ENCODE measurements around the gene CSNK1E.

Gene CSNK1E

GRCh38 chr22:38244106-38244505, 73.1 kb downstream of the CSNK1E start:
- no peak for TF ChIP-seq PPARA (CRISPR knock-in tag; IDR thresholded peaks at IDR 0.05; ENCODE audit: borderline replicate concordance)
- TF ChIP-seq ZFP30 (CRISPR knock-in tag; IDR thresholded peaks at IDR 0.05) = no peak
- no peak for TF ChIP-seq CSDC2 (CRISPR knock-in tag; IDR thresholded peaks at IDR 0.05)
- no peak for TF ChIP-seq ESRRG (CRISPR knock-in tag; IDR thresholded peaks at IDR 0.05)
- TF ChIP-seq PATZ1 (CRISPR knock-in tag; IDR thresholded peaks at IDR 0.05; ENCODE audit: borderline replicate concordance) = no peak
- TF ChIP-seq POU6F1 (CRISPR knock-in tag; IDR thresholded peaks at IDR 0.05; ENCODE audit: borderline replicate concordance, low read depth) = no peak
- no peak for TF ChIP-seq RARB (CRISPR knock-in tag; IDR thresholded peaks at IDR 0.05)
- TF ChIP-seq TCF4 (CRISPR knock-in tag; IDR thresholded peaks at IDR 0.05; ENCODE audit: borderline replicate concordance) = no peak
- no peak for TF ChIP-seq ZNF565 (CRISPR knock-in tag; conservative IDR thresholded peaks at IDR 0.05; ENCODE audit: low read depth)
- no peak for ATAC-seq

DNA sequence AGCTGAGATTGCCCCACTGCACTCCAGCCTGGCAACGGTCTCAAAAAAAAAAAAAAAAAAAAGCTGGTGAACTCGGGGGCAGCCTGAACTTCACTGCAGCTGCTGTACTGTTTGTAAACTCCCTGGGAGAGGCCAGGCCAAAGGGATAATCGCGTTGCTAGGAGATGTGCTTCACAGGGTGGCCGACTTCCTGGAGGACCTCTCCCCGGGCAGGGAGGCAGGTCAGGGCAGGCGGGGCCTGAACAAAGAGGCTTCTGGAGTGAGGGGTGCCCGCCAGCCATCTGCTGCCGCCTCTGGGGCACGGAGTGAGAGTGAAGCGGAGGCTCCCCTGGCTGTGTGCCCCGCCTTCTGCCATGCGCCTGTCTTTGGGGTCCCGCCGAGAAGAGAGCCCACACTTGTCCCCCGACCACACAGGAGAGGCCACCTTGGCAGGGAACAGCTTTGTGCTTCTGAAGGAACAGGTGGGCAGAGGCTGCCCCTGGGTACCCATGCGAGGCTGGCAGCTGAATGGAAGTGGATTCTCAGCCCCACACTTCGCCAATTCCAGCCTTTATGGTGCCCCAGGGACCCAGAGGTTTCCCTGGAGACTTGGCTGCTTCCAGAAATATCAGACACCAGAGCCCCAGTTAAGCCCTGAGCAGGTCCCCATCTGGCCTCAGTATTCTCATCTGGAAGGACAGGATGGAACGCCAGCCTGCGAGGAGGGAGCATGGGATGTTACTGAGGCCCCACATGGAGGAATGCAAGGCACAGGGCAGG, 74.0 kb downstream of the CSNK1E start:
- TF ChIP-seq SNAI2 (CRISPR knock-in tag; IDR thresholded peaks at IDR 0.05) (no peak), TCF4 (CRISPR knock-in tag; IDR thresholded peaks at IDR 0.05; ENCODE audit: borderline replicate concordance) (no peak), CSRNP3 (CRISPR knock-in tag; IDR thresholded peaks at IDR 0.05) (no peak), BACH2 (CRISPR knock-in tag; IDR thresholded peaks at IDR 0.05; ENCODE audit: borderline replicate concordance) (no peak), RARB (CRISPR knock-in tag; IDR thresholded peaks at IDR 0.05) (no peak), ZNF565 (CRISPR knock-in tag; conservative IDR thresholded peaks at IDR 0.05; ENCODE audit: low read depth) (no peak), GLIS3 (CRISPR knock-in tag; IDR thresholded peaks at IDR 0.05) (no peak), ZNF70 (CRISPR knock-in tag; IDR thresholded peaks at IDR 0.05) (no peak), CREB5 (CRISPR knock-in tag; IDR thresholded peaks at IDR 0.05; ENCODE audit: low read depth) (no peak), PPARA (CRISPR knock-in tag; IDR thresholded peaks at IDR 0.05; ENCODE audit: borderline replicate concordance) (no peak), ZNF8 (CRISPR knock-in tag; IDR thresholded peaks at IDR 0.05) (no peak), ZFP3 (CRISPR knock-in tag; IDR thresholded peaks at IDR 0.05) (no peak), ESRRG (CRISPR knock-in tag; IDR thresholded peaks at IDR 0.05) (no peak), ZC3H10 (CRISPR knock-in tag; IDR thresholded peaks at IDR 0.05) (no peak), TSHZ2 (CRISPR knock-in tag; IDR thresholded peaks at IDR 0.05) (no peak), POU6F1 (CRISPR knock-in tag; IDR thresholded peaks at IDR 0.05; ENCODE audit: borderline replicate concordance, low read depth) (no peak), PATZ1 (CRISPR knock-in tag; IDR thresholded peaks at IDR 0.05; ENCODE audit: borderline replicate concordance) (no peak), ZFP30 (CRISPR knock-in tag; IDR thresholded peaks at IDR 0.05) (no peak)
- ATAC-seq = no peak

Measured in SK-N-SH treated with all-trans-retinoic acid at 6 μM for 48 hours (cell line).